Cortex of kidney (tissue), 1 donor: ENCODE data around the gene RPUSD4.

ENCODE experiments used
- DNase-seq: peaks from one replicate; lab custom pipeline; 2025; lab: John Stamatoyannopoulos, UW

RPUSD4 gene

GRCh38 chr11:126212089-126212660 is 725 bp upstream of the RPUSD4 start:
- DNase-seq, result no peak

GRCh38 chr11:126210871-126211235 is 597 bp downstream of the RPUSD4 start:
- DNase-seq, result no peak

- DNase-seq, result no peak
Measured at GRCh38 chr11:126207896-126208295, 3.6 kb downstream of the RPUSD4 start.

GRCh38 chr11:126205359-126205758 is 6.1 kb downstream of the RPUSD4 start:
- no peak for DNase-seq

GRCh38 chr11:126202646-126203359 is 8.6 kb downstream of the RPUSD4 start:
- DNase-seq, result no peak

- no peak for DNase-seq
Measured at GRCh38 chr11:126198648-126199047, 12.8 kb downstream of the RPUSD4 start.

- no peak for DNase-seq
Measured at GRCh38 chr11:126197277-126197939, 14.0 kb downstream of the RPUSD4 start.

- DNase-seq, result no peak
Measured at GRCh38 chr11:126195119-126195518, 16.3 kb downstream of the RPUSD4 start.

- DNase-seq, result no peak
Measured at GRCh38 chr11:126194121-126194543, 17.3 kb downstream of the RPUSD4 start.

GRCh38 chr11:126193038-126193478 is 18.4 kb downstream of the RPUSD4 start:
- DNase-seq, result no peak

- DNase-seq, result no peak
Measured at GRCh38 chr11:126192361-126192760, 19.1 kb downstream of the RPUSD4 start.

GRCh38 chr11:126191379-126192073 is 19.9 kb downstream of the RPUSD4 start:
- no peak for DNase-seq

GRCh38 chr11:126190792-126191191 is 20.7 kb downstream of the RPUSD4 start:
- no peak for DNase-seq

- DNase-seq, result no peak
Measured at GRCh38 chr11:126189109-126189929, 22.1 kb downstream of the RPUSD4 start.

- no peak for DNase-seq
Measured at GRCh38 chr11:126188332-126189108, 22.9 kb downstream of the RPUSD4 start.

- DNase-seq, result no peak
Measured at GRCh38 chr11:126186708-126187529, 24.5 kb downstream of the RPUSD4 start.

GRCh38 chr11:126186025-126186698 is 25.3 kb downstream of the RPUSD4 start:
- no peak for DNase-seq

- DNase-seq, result no peak
Measured at GRCh38 chr11:126185259-126186024, 26.0 kb downstream of the RPUSD4 start.
